GM12801 (cell line): ENCODE results near the gene RETN.

Source experiments
- CTCF ChIP-seq: IDR thresholded peaks from one replicate; pipeline ENCODE4 v1.5.1; 2011; ENCODE audit warnings: control low read depth; ENCODE audit not compliant: insufficient read length; ENCODE audit errors: extremely low read depth

The RETN gene

DNA sequence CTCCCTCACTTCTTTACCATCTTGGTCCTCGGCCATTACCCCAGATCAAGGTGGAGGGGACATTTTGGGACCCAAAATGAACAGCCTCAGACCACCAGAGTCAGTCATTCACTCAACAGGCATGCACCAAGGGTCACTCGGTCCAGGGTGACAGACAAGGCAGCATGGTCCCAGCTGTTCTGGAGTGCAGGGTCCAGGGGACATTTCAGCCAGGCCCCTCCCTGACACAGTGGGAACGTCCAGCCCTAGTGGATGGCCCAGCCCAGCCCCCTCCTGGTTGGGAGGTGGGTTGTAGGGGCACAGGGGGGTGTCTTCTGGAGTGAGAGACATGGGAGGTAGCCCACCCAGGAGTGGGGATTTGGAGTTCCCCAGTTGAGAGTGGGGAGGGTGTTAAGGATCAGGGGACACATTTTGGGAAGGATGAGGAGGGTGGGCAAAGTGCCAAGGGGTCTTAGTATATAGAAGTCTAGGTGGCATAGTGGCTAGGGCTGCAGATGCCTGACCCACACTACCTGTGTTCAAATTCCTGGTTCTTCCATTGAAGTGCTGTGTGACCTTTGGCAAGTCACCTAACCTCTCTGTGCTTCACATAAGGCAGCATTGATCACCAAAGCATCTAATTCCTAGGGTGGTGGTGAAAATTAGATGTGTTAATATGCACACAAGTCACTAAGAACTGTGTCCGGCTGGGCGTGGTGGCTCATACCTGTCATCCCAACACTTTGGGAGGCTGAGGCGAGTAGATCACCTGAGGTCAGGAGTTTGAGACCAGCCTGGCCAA is 35.6 kb downstream of the RETN start:
- no peak for TF ChIP-seq CTCF

GRCh38 chr19:7705387-7706187 is 36.7 kb downstream of the RETN start:
- no peak for TF ChIP-seq CTCF

- TF ChIP-seq CTCF: no peak
Observed at GRCh38 chr19:7706188-7706954, 37.5 kb downstream of the RETN start.

DNA sequence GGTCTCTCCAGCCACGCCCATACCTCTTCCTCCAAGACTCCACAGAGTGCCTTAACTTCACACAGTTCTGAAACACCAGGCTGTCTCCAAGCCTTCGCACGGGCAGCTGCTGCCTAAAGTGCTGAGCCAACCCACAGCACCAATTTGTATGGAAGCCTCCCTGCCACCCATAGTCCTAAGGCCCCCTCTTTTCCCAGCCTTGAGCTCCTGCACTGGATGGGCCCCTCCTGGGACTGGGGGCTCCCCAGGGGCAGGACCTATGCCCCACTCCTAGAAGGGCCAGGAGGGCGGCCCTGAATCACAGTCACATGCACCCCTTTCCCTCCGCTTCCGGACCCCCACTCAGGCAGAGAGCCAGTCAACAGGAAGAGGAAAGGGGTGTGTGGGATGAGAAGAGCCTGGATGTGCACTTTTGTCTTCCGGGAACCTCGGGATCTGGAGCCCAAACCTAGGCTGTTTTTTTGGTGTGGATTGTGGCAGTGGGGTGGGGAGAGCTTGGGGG is 38.2 kb downstream of the RETN start:
- no peak for TF ChIP-seq CTCF

DNA sequence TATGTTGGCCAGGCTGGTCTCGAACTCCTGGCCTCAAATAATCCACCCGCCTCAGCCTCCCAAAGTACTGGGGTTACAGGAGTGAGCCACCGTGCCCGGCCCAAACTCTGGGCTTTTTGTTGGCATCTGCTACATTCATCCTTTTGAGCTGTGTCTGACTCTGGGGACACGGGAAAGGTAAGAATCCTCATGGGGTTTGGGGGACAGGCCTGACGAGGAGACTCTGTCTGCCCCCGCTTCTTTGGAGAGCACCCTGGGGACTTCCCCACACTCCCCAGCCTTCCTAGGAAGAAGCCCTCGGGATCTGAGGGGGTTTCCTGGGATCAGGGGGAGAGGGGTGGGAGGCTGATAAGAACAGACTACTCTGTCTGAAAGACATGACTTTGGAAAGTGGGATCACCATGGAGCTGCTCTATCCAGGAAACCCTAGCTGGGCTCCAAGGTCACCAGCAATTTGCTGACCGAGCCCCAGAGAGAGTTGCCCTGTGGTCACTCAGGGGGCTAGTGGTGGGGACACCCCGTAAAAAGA is 41.1 kb downstream of the RETN start:
- no peak for TF ChIP-seq CTCF

- TF ChIP-seq CTCF: no peak
Observed at GRCh38 chr19:7710616-7711015, 41.8 kb downstream of the RETN start.

GRCh38 chr19:7715671-7716070 is 46.8 kb downstream of the RETN start:
- TF ChIP-seq CTCF: no peak
